ENCODE measurements around the gene TMPRSS4. TPM values are rescaled to one million over a fixed set of nuclear protein-coding genes. Genes with fewer than 3 reads are reported as not detected.

Gene TMPRSS4
- total RNA-seq, 1 donor from 2014 or later: not detected

- Histone ChIP-seq H3K27me3 (no peaks in the 10 kb centered on the region), H3K9me3 (no peaks in the 10 kb centered on the region), H3K4me3 (no peak overlapping the region), H3K36me3 (no peaks in the 10 kb centered on the region), H3K27ac (no peak overlapping the region), H3K4me1 (no peaks in the 10 kb centered on the region)
- intact Hi-C loops (cut with DNase I): no loop called here
- DNase-seq (ENCODE audit: low spot score in 2 of 2): no peak
- no peak for TF ChIP-seq CTCF (IDR thresholded peaks at IDR 0.05)
Observed at GRCh38 chr11:118169300-118170140, 92.6 kb downstream of the TMPRSS4 start.

- intact Hi-C loops (cut with DNase I): no loop called here
- Histone ChIP-seq H3K27me3 (no peaks in the 10 kb centered on the region), H3K27ac (no peak overlapping the region), H3K4me1 (no peaks in the 10 kb centered on the region), H3K9me3 (no peaks in the 10 kb centered on the region), H3K36me3 (no peaks in the 10 kb centered on the region), H3K4me3 (no peak overlapping the region)
- no peak for DNase-seq (ENCODE audit: low spot score in 2 of 2)
- TF ChIP-seq CTCF (IDR thresholded peaks at IDR 0.05): no peak
Observed at GRCh38 chr11:118170231-118170630, 93.4 kb downstream of the TMPRSS4 start.

GRCh38 chr11:118170882-118171268, 94.0 kb downstream of the TMPRSS4 start:
- intact Hi-C loops (cut with DNase I): loop anchor here (1.0 kb wide), 1 partner anchor 26 kb away; no protein-coding TSS in a partner anchor
- H3K9me3 ChIP-seq: no peaks in the 10 kb centered on the region

More at GRCh38 chr11:118170882-118171268, 94.0 kb downstream of the TMPRSS4 start:
- TF ChIP-seq CTCF (IDR thresholded peaks at IDR 0.05): no peak
- Histone ChIP-seq H3K36me3 (no peaks in the 10 kb centered on the region), H3K4me1 (no peaks in the 10 kb centered on the region), H3K27me3 (no peaks in the 10 kb centered on the region), H3K27ac (no peak overlapping the region), H3K4me3 (no peak overlapping the region)
- DNase-seq (ENCODE audit: low spot score in 2 of 2): no peak

Other genes starting within 250 kb of the TMPRSS4 start
- 16.4 TPM for gene FXYD6, start 200.4 kb upstream of the TMPRSS4 start, total RNA-seq
- not detected for gene TMPRSS13, start 147.7 kb upstream of the TMPRSS4 start, total RNA-seq
- 38.6 TPM for gene IL10RA, start 90.7 kb upstream of the TMPRSS4 start, total RNA-seq
- not detected for gene SMIM35, start 9.9 kb downstream of the TMPRSS4 start, total RNA-seq
- gene SCN4B, start 75.7 kb downstream of the TMPRSS4 start, total RNA-seq: 1.1 TPM
- 0.11 TPM for gene SCN2B, start 99.6 kb downstream of the TMPRSS4 start, total RNA-seq
- not detected for gene JAML, start 147.9 kb downstream of the TMPRSS4 start, total RNA-seq
- 0.21 TPM for gene MPZL3, start 175.3 kb downstream of the TMPRSS4 start, total RNA-seq
- gene MPZL2, start 187.2 kb downstream of the TMPRSS4 start, total RNA-seq: 53.0 TPM
- not detected for gene CD3E, start 227.7 kb downstream of the TMPRSS4 start, total RNA-seq

All from ascending aorta (tissue), 2 donors.